GM12864 (cell line): ENCODE measurements around the gene XIRP2.

Experiments used
- DNase-seq: peaks from one replicate; pipeline ENCODE4 v3.0.0-alpha.2; 2011; ENCODE audit warnings: low read depth
- H3K4me3 ChIP-seq: 2 replicates; pipeline ENCODE4 v1.5.1; 2011; ENCODE audit warnings: mild to moderate bottlenecking, low read depth, low read length, control low read depth
- CTCF ChIP-seq: IDR thresholded peaks from 2 replicates; pipeline ENCODE4 v1.5.1; 2011; ENCODE audit warnings: low read depth, mild to moderate bottlenecking, moderate library complexity, low read length, control low read depth, inconsistent platforms; ENCODE audit errors: missing control alignments

Gene XIRP2

GRCh38 chr2:167136879-167137596 is 248.8 kb downstream of the XIRP2 start:
- no peak overlapping the region for H3K4me3 ChIP-seq
- DNase-seq: no peak
- no peak for TF ChIP-seq CTCF

GRCh38 chr2:167140330-167140729 is 252.1 kb downstream of the XIRP2 start:
- TF ChIP-seq CTCF: no peak
- no peak for DNase-seq
- no peak overlapping the region for H3K4me3 ChIP-seq

DNA sequence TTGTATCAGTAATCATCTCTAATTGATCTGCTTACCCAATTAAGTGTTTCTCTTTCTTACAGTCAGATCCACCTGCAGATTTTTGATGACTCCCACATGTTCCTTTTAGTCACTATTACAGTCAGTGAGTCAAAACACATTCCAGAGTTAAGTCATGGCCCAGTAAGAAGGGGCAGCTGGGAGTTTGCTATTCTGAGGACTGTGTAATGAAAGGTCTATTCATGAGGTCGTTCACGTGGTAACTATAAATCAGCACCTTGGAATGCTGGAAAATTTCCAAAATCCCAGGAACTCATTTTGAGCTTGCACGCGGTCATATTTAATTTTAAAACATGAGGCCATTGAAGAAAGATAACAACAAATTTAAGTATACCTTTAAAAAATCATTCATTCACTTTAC is 252.5 kb downstream of the XIRP2 start:
- H3K4me3 ChIP-seq: no peak overlapping the region
- TF ChIP-seq CTCF: no peak
- no peak for DNase-seq

GRCh38 chr2:167142554-167142953 is 254.3 kb downstream of the XIRP2 start:
- no peak overlapping the region for H3K4me3 ChIP-seq
- no peak for DNase-seq

GRCh38 chr2:167144179-167144898 is 256.1 kb downstream of the XIRP2 start:
- no peak overlapping the region for H3K4me3 ChIP-seq
- TF ChIP-seq CTCF: no peak
- DNase-seq: no peak

More at GRCh38 chr2:167142554-167142953, 254.3 kb downstream of the XIRP2 start:
- TF ChIP-seq CTCF: no peak

DNA sequence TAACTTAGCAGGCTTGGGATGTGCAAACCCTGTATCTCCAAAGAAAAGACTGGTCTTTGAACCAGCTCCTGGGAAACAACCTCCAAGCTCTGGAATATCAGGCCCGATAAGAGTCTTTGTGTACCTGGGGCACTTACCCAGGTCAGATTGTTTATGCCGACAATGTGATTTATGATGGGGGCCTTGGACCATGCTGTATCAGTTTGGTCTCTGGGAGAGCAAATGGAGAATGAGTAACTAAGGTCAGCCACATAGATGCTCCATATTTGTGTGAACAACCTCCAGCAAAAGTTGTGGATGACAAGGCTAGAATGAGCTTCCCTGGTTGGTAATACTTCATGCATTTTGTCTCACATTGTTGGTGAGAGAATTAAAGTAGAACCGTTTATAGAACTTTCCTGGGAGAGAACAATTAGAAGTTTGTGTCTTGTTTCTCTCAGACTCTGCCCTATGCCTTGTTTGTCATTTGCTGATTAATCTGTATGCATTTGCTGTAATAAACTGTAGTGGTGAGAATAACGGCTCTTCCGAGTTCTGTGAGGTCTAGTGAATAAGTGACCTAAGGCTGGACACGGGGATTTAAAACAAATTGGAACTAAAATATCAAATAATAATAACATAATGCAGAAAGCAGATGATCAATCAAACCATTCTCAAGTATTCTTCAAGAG is 259.1 kb downstream of the XIRP2 start:
- DNase-seq: no peak
- no peak overlapping the region for H3K4me3 ChIP-seq
- no peak for TF ChIP-seq CTCF

DNA sequence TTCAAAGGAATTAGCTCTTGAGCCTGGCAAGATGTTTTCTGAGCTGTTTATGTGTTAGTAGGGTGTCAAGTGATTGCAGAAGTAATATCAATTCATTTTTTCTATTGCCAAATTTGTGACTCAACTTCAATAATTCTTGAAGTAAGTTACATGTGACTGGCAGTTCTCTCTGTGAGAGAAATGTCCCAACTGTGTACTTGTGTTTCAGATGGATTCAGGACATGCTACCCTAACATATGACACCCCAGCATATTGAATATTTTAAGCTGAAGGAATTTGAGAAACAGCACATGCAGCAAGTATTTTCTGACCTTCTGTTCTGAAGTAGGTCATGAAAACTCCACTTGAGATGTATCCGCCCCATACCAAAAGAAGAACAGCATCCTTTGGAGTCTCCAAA is 263.6 kb downstream of the XIRP2 start:
- TF ChIP-seq CTCF: no peak

More for the DNA sequence above, 263.6 kb downstream of the XIRP2 start:
- DNase-seq: no peak
- no peak overlapping the region for H3K4me3 ChIP-seq
